Esophagus squamous epithelium (tissue), 5 donors: ENCODE data around the gene RPUSD3. TPM values are rescaled to one million over a fixed set of nuclear protein-coding genes. Genes with fewer than 3 reads are reported as not detected.

ENCODE experiments used
- DNase-seq: peaks from one replicate; lab custom pipeline; 2025; lab: John Stamatoyannopoulos, UW
- H3K27ac ChIP-seq, 4 donors: fragments of 200-600 bp; sonication (generic); one replicate each; pipeline ENCODE4 v1.5.1; 2016 to 2019; ENCODE audit warnings: mild to moderate bottlenecking in 1 of 4
- H3K27me3 ChIP-seq, 4 donors: fragments of 200-600 bp; sonication (generic); 1 replicate in 3 of 4; 2 replicates in 1 of 4; pipeline versions ENCODE4 v1.5.1 to v1.6.0; 2017 to 2021; ENCODE audit warnings: antibody characterized with exemption in 1 of 4
- H3K36me3 ChIP-seq, 3 donors: fragments of 200-600 bp; sonication (generic); one replicate each; pipeline ENCODE4 v1.5.1; 2016 to 2019
- H3K4me1 ChIP-seq, 3 donors: fragments of 200-600 bp; sonication (generic); one replicate each; pipeline ENCODE4 v1.5.1; 2017 to 2019
- H3K4me3 ChIP-seq, 4 donors: fragments of 200-600 bp; sonication (generic); 1 replicate in 3 of 4; 2 replicates in 1 of 4; pipeline ENCODE4 v1.5.1; 2016 to 2019; ENCODE audit warnings: mild to moderate bottlenecking in 2 of 4, moderate library complexity in 1 of 4
- H3K9me3 ChIP-seq, 3 donors: fragments of 200-600 bp; sonication (generic); one replicate each; pipeline ENCODE4 v1.5.1; 2016 to 2019
- POLR2A ChIP-seq, 4 donors: fragments of 450-650 bp; IDR thresholded peaks; one replicate each; pipeline ENCODE4 v1.6.1; 2017; ENCODE audit warnings: antibody characterized with exemption in 4 of 4, mild to moderate bottlenecking in 4 of 4, moderate library complexity in 3 of 4
- WGBS, 2 donors: methylation state at CpG; one replicate each; pipeline ENCODE4 v1.1.5; 2018; 5-methylcytosine and 5-hydroxymethylcytosine counted together
- intact Hi-C: fragments of 100-400 bp; cut with DNase I; formaldehyde crosslinking; loops from one replicate; pipeline ENCODE4 v1.15.0; 2022
- total RNA-seq, 4 donors: library from RNA; depleted of rRNA; stranded (reverse); fragments of >200 nt; gene quantifications; one replicate each; pipeline ENCODE4 v1.1.0, GENCODE V29; 2016
- TF ChIP-seq, protein P1 (sequence below), 6 experiments: fragments of 450-650 bp in 4 of 6; fragments of 200-600 bp in 2 of 6; sonication (generic) in 2 of 6; IDR thresholded peaks; one replicate each; pipeline ENCODE4 v1.5.1; 2016 to 2019; ENCODE audit warnings: antibody characterized with exemption in 6 of 6, mild to moderate bottlenecking in 4 of 6, moderate library complexity in 4 of 6
- donor health status: DM: yes; HTN: yes; CAD: no.

The RPUSD3 gene
- total RNA-seq, 4 donors from 2014 or later: 34.7 to 46.4 (median 41.4) TPM

DNA sequence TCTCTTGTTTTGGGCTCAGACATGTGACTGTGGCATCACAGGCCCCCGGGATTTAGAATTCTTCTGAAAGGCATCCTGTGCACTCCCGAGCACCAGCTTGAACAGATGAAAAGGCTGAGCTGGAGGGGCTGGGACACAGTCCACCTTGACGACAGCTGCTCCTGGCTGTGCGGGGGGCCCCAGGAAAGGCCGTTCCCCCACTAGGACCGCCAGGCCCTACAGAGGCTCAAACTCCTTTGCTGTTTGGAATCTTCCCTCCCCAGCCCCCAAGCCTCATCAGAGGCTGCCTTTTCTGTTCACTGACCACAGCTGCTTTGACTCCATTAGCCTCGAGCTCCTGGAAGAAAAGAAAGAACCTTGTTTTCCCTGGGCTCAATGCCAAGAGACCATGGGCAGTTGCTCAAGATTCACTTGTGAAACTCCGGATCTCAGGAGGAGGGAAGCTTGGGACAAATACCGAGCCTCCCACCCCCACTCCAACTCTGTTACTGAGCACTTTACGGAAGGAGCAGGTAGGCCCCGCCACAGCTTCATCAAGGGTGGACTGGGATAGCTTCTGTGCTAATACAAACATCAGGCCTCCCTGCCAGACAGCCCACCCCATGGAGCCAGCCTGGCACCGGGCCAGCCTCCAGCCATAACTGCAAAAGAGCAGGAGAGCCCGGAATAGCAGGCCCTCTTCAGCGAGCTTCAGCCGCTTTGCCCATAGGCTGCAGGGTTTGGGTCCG, 20.6 kb upstream of the RPUSD3 start:
- Histone ChIP-seq H3K4me1 (peaks cover 10 to 34% (median 14%) of the 10 kb centered on the region in 3 donors), H3K9me3 (no peaks in the 10 kb centered on the region), H3K36me3 (no peaks in the 10 kb centered on the region), H3K4me3 (peak overlapping the region in 1 of 4 donors; percentile 32), H3K27me3 (peaks cover 0 to 20% (median 0%) of the 10 kb centered on the region in 4 donors), H3K27ac (peak overlapping the region; percentile 38 to 93 (median 78))
- DNase-seq: no peak
- WGBS, 2 donors: 56 to 78% methylated on average over 9 of the region's 16 CpGs
- intact Hi-C loops: no loop called here
- TF ChIP-seq, protein P1, sequence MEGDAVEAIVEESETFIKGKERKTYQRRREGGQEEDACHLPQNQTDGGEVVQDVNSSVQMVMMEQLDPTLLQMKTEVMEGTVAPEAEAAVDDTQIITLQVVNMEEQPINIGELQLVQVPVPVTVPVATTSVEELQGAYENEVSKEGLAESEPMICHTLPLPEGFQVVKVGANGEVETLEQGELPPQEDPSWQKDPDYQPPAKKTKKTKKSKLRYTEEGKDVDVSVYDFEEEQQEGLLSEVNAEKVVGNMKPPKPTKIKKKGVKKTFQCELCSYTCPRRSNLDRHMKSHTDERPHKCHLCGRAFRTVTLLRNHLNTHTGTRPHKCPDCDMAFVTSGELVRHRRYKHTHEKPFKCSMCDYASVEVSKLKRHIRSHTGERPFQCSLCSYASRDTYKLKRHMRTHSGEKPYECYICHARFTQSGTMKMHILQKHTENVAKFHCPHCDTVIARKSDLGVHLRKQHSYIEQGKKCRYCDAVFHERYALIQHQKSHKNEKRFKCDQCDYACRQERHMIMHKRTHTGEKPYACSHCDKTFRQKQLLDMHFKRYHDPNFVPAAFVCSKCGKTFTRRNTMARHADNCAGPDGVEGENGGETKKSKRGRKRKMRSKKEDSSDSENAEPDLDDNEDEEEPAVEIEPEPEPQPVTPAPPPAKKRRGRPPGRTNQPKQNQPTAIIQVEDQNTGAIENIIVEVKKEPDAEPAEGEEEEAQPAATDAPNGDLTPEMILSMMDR (IDR thresholded peaks at IDR 0.05): no peak
- no peak for TF ChIP-seq POLR2A (IDR thresholded peaks at IDR 0.05)

DNA sequence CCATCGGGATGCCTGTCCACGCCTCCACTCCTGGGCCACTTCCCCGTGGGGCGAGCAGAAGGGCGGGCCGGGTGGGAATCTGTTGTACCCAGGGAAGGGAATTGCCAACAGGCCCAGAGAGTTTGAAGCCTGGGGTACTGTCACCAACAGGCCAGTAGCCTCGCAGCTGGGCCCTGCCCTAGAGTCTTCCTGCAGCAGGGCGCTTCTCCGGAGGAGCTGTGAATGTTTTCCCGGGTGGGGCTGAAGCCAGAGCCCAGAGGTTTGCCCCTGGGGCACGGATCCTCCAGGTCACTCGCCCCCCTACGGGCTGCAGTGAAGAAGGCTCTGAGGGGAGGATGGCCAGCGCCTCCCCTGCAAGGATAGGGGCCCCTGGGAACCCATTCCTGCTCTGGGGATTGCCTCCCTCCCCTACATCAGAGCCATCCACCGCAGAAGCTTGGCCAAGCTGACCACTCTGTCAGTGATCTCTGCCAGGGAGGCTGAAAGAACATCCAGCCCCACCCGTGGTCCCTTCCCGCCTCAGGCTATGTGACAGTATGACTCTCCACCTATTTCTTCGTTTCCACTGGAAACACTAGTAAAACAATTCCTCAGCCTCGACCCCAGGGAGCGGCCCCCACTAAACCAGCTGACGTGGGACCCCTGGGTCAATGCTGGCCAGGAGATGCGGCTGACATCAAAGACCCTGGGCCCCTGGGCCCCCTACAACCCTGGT, 19.4 kb upstream of the RPUSD3 start:
- 71 to 85% methylated on average over 4 to 11 of the region's 22 CpGs for WGBS, 2 donors
- intact Hi-C loops: no loop called here
- TF ChIP-seq POLR2A (IDR thresholded peaks at IDR 0.05): no peak
- TF ChIP-seq, protein P1 (IDR thresholded peaks at IDR 0.05): no peak
- no peaks in the 10 kb centered on the region for H3K36me3 ChIP-seq
- peak overlapping the region; percentile 52 to 93 (median 78) for H3K27ac ChIP-seq
- H3K4me1 ChIP-seq: peaks cover 10 to 34% (median 14%) of the 10 kb centered on the region in 3 donors
- H3K9me3 ChIP-seq: no peaks in the 10 kb centered on the region
- H3K4me3 ChIP-seq: peak overlapping the region; percentile 24 to 59 (median 42)
- no peak for DNase-seq
- H3K27me3 ChIP-seq: peaks cover 0 to 20% (median 0%) of the 10 kb centered on the region in 4 donors

DNA sequence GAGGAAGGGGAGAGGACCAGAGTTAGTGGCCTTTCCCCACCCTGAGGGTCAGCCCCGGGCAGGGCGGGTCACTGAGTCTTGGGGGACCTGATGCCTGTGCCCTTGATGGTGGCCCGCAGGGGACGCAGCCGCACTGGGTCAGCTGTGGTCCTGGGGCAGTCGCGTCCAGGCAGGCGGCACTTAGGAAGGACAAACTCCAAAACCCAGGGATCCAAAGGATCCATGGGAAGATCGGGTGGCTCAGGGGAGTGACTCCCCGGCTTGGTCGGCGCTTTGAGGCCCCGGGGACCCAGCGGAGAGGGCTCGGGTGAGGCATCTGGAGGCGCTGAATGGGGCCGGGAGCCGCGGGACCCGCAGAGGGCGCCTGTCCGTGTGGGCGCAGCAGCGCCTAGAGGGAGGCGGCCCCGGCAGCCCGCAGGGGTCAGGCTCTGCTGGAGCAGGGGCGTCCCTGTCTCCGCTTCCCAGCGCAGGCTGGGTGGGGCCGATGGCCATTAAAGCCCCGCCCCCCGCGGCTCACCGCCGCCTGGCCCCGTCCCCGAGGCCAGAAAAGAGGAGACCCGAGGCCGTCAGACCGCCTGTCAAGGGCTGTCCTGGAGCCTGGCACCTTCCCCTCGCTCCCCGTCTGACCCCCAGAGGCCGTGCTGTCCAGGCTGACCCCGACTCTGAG, 18.7 kb upstream of the RPUSD3 start:
- Histone ChIP-seq H3K27me3 (peaks cover 0 to 20% (median 0%) of the 10 kb centered on the region in 4 donors), H3K27ac (peak overlapping the region; percentile 52 to 93 (median 78)), H3K36me3 (no peaks in the 10 kb centered on the region), H3K9me3 (no peaks in the 10 kb centered on the region), H3K4me1 (peaks cover 10 to 34% (median 14%) of the 10 kb centered on the region in 3 donors), H3K4me3 (peak overlapping the region; percentile 24 to 59 (median 42))
- DNase-seq: no peak
- intact Hi-C loops: no loop called here
- WGBS, 2 donors: 5 to 80% methylated on average over 1 to 4 of the region's 45 CpGs
- TF ChIP-seq, protein P1 (IDR thresholded peaks at IDR 0.05): peak in 4 of 6 experiments; percentile 33 to 47 (median 41)
- no peak for TF ChIP-seq POLR2A (IDR thresholded peaks at IDR 0.05)

DNA sequence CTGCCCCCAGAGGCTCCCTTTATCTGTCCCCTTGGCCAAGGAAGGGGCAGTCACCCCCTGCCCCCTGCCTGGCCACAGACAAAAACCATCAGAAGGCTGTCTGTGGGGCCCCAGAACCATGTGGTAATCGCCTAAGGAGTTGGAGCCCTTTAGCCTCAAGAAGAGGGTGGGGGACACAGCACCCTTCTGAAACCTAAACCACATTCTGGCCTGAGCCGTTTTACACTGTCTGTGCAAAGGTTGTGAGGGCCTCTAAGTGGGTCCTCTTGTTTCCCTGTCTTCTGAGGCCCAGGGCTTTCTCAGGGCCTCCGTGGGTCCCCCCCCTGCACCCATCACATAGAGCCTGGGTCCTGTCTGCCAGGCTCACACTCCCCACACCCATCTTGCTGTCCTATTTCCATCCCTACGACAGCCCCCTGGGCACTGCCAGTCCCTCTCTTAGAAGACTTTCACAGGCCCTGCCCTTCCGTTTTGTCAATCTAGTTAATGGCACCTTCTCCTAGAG, 17.9 kb upstream of the RPUSD3 start:
- TF ChIP-seq POLR2A (IDR thresholded peaks at IDR 0.05): no peak
- WGBS, 2 donors: 85 to 92% methylated on average over 3 to 5 of the region's 5 CpGs
- DNase-seq: no peak
- H3K27me3 ChIP-seq: peaks cover 0 to 20% (median 0%) of the 10 kb centered on the region in 4 donors
- intact Hi-C loops: no loop called here
- H3K9me3 ChIP-seq: no peaks in the 10 kb centered on the region
- peaks cover 10 to 34% (median 14%) of the 10 kb centered on the region in 3 donors for H3K4me1 ChIP-seq
- H3K36me3 ChIP-seq: no peaks in the 10 kb centered on the region
- H3K27ac ChIP-seq: peak overlapping the region in 2 of 4 donors; percentile 81 to 93
- H3K4me3 ChIP-seq: no peak overlapping the region

DNA sequence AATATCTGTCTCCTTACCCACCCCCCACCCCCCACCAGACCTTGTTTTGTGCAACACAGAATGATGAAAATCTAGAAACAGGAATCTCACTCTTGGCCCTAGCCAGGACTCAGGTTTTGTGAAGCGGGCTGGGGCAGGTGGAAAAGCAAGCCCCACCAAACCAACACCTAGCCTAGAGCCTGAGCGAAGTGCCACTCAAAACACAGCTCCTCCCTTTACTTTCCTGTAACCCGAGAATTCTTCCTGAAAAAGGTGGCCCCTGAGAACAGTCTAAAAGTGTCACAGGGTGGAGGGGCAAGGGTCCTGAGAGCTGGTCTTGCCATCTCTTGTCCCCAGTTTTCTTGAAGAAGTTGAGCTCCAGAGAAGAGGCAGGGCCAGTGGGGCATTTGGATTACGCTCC, 17.4 kb upstream of the RPUSD3 start:
- 82 to 100% methylated on average over 1 to 2 of the region's 4 CpGs for WGBS, 2 donors
- H3K36me3 ChIP-seq: no peaks in the 10 kb centered on the region
- H3K4me3 ChIP-seq: no peak overlapping the region
- no peak overlapping the region for H3K27ac ChIP-seq
- intact Hi-C loops: no loop called here
- no peaks in the 10 kb centered on the region for H3K9me3 ChIP-seq
- no peak for TF ChIP-seq POLR2A (IDR thresholded peaks at IDR 0.05)
- TF ChIP-seq, protein P1 (IDR thresholded peaks at IDR 0.05): no peak
- no peak for DNase-seq
- peaks cover 10 to 34% (median 14%) of the 10 kb centered on the region in 3 donors for H3K4me1 ChIP-seq
- H3K27me3 ChIP-seq: peaks cover 0 to 20% (median 0%) of the 10 kb centered on the region in 4 donors
